OCI-LY3 (cell line): ENCODE data around the gene MAP2K1.

Experiments
- CTCF ChIP-seq: fragments of 200-600, 300-600 bp; sonication (generic); IDR thresholded peaks from 2 replicates; pipeline ENCODE4 v1.5.1; 2014; ENCODE audit warnings: antibody characterized with exemption, low read length, low read depth
- EZH2phosphoT487 ChIP-seq: fragments of 200-600 bp; shearing (Covaris generic); IDR thresholded peaks from 2 replicates; pipeline ENCODE4 v1.6.1; 2018; ENCODE audit warnings: antibody characterized with exemption, mixed run types, low read depth

GRCh38 chr15:66364944-66365528 lies 21.7 kb upstream of the MAP2K1 start:
- no peak for TF ChIP-seq CTCF
- no peak for TF ChIP-seq EZH2phosphoT487
